ENCODE results near the gene COL11A1.
"Not testable (repeated sequence)": the region's sequence is repeated elsewhere in the genome, so short reads cannot be mapped to it uniquely, and the experiment has no call there.

Gene COL11A1

DNA sequence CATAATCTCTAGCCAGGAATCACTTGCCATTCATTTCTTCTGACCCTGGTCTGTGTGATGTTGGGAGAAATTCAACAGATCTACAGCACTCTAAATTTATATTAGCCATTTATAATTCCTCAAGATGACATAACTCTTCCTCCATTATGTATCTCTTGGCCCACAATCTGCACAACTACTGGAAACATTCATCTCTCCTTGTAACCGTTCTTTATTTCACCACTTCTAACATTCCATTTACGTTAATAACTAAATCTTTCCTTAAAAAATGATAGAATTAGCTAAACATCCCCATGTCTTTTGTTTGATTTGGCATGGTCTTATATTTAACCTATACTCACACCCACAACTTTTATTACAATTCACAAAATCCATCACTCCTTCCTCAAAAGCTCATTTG is 166.0 kb downstream of the COL11A1 start:
- Histone ChIP-seq H3K27me3 (replicated peaks; ENCODE audit: control insufficient read depth, insufficient read depth, low read length, poor library complexity, severe bottlenecking) (no peaks in the 10 kb centered on the region), H3K4me1 (ENCODE audit: control insufficient read depth, insufficient read depth, low read length, poor library complexity, severe bottlenecking) (no peaks in the 10 kb centered on the region)

GRCh38 chr1:102941366-102941947 is 166.9 kb downstream of the COL11A1 start:
- H3K9me3 ChIP-seq (ENCODE audit: control insufficient read depth, low read length): no peaks in the 10 kb centered on the region
- no peak overlapping the region for H3K27ac ChIP-seq (ENCODE audit: insufficient read depth, low read length, poor library complexity, severe bottlenecking)
- H3K4me1 ChIP-seq (ENCODE audit: control insufficient read depth, insufficient read depth, low read length, poor library complexity, severe bottlenecking): no peaks in the 10 kb centered on the region
- DNase-seq: no peak
- no peak overlapping the region for H3K4me3 ChIP-seq (ENCODE audit: insufficient read depth, low read depth, low read length, poor library complexity, severe bottlenecking)
- no peaks in the 10 kb centered on the region for H3K27me3 ChIP-seq (replicated peaks; ENCODE audit: control insufficient read depth, insufficient read depth, low read length, poor library complexity, severe bottlenecking)
- H3K36me3 ChIP-seq (ENCODE audit: control insufficient read depth, insufficient read depth, low read length): no peaks in the 10 kb centered on the region

More for the DNA sequence above, 166.0 kb downstream of the COL11A1 start:
- H3K27ac ChIP-seq (ENCODE audit: insufficient read depth, low read length, poor library complexity, severe bottlenecking): no peak overlapping the region
- no peak for DNase-seq
- H3K4me3 ChIP-seq (ENCODE audit: insufficient read depth, low read depth, low read length, poor library complexity, severe bottlenecking): no peak overlapping the region
- no peaks in the 10 kb centered on the region for H3K9me3 ChIP-seq (ENCODE audit: control insufficient read depth, low read length)
- no peaks in the 10 kb centered on the region for H3K36me3 ChIP-seq (ENCODE audit: control insufficient read depth, insufficient read depth, low read length)

- Histone ChIP-seq H3K27ac (ENCODE audit: insufficient read depth, low read length, poor library complexity, severe bottlenecking) (no peak overlapping the region), H3K4me3 (ENCODE audit: insufficient read depth, low read depth, low read length, poor library complexity, severe bottlenecking) (no peak overlapping the region), H3K27me3 (replicated peaks; ENCODE audit: control insufficient read depth, insufficient read depth, low read length, poor library complexity, severe bottlenecking) (no peaks in the 10 kb centered on the region), H3K36me3 (ENCODE audit: control insufficient read depth, insufficient read depth, low read length) (no peaks in the 10 kb centered on the region), H3K9me3 (ENCODE audit: control insufficient read depth, low read length) (no peaks in the 10 kb centered on the region), H3K4me1 (ENCODE audit: control insufficient read depth, insufficient read depth, low read length, poor library complexity, severe bottlenecking) (no peaks in the 10 kb centered on the region)
- no peak for DNase-seq
Observed at GRCh38 chr1:102937401-102937800, 170.9 kb downstream of the COL11A1 start.

GRCh38 chr1:102933362-102933761 is 175.0 kb downstream of the COL11A1 start:
- DNase-seq; H3K4me1 ChIP-seq (ENCODE audit: control insufficient read depth, insufficient read depth, low read length, poor library complexity, severe bottlenecking); H3K36me3 ChIP-seq (ENCODE audit: control insufficient read depth, insufficient read depth, low read length); H3K4me3 ChIP-seq (ENCODE audit: insufficient read depth, low read depth, low read length, poor library complexity, severe bottlenecking); H3K27ac ChIP-seq (ENCODE audit: insufficient read depth, low read length, poor library complexity, severe bottlenecking); H3K9me3 ChIP-seq (ENCODE audit: control insufficient read depth, low read length); H3K27me3 ChIP-seq (replicated peaks; ENCODE audit: control insufficient read depth, insufficient read depth, low read length, poor library complexity, severe bottlenecking): not testable (repeated sequence)

DNA sequence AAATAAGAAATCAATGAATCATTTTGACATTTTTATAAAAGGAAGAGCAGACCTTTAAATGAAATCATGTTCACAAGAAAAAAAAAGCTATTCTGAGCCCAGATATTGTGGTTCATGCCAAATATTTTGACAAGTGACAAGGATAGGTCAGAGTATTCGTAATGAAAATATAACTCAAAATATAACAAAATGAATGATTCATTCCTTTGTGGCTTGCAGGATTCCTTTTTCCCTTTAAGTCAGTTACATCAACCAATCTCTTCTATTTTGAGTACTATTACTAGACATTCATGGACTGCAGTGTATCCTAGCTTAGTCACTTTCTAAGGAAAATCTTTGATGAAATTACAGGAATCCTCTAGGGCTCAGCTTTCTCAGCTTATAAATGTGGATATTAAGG is 188.7 kb downstream of the COL11A1 start:
- DNase-seq: no peak
- Histone ChIP-seq H3K4me1 (ENCODE audit: control insufficient read depth, insufficient read depth, low read length, poor library complexity, severe bottlenecking) (no peaks in the 10 kb centered on the region), H3K4me3 (ENCODE audit: insufficient read depth, low read depth, low read length, poor library complexity, severe bottlenecking) (no peak overlapping the region), H3K9me3 (ENCODE audit: control insufficient read depth, low read length) (no peaks in the 10 kb centered on the region), H3K27ac (ENCODE audit: insufficient read depth, low read length, poor library complexity, severe bottlenecking) (no peak overlapping the region), H3K36me3 (ENCODE audit: control insufficient read depth, insufficient read depth, low read length) (no peaks in the 10 kb centered on the region), H3K27me3 (replicated peaks; ENCODE audit: control insufficient read depth, insufficient read depth, low read length, poor library complexity, severe bottlenecking) (no peaks in the 10 kb centered on the region)

DNA sequence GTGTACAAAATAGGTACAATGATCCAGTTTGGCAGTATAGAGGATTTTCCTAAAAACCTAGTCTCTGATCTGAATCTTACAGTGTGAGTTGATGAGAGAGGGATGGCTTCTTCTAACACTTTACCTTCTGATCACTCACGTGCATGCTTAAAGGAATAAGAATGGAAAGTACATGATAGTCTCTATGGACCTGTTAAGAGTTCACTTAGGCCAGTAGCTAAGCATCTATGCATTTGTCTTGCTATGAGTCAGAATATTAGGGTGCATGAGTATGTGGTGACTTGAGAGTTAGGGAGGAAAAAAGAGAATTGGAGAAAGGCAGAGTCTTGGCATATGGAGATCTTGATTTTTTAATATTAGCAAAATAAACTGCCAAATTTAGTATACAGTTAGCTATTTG is 206.3 kb downstream of the COL11A1 start:
- H3K9me3 ChIP-seq (ENCODE audit: control insufficient read depth, low read length): no peaks in the 10 kb centered on the region
- H3K27me3 ChIP-seq (replicated peaks; ENCODE audit: control insufficient read depth, insufficient read depth, low read length, poor library complexity, severe bottlenecking): no peaks in the 10 kb centered on the region
- no peak overlapping the region for H3K4me3 ChIP-seq (ENCODE audit: insufficient read depth, low read depth, low read length, poor library complexity, severe bottlenecking)
- no peaks in the 10 kb centered on the region for H3K4me1 ChIP-seq (ENCODE audit: control insufficient read depth, insufficient read depth, low read length, poor library complexity, severe bottlenecking)
- H3K27ac ChIP-seq (ENCODE audit: insufficient read depth, low read length, poor library complexity, severe bottlenecking): no peak overlapping the region
- DNase-seq: no peak
- H3K36me3 ChIP-seq (ENCODE audit: control insufficient read depth, insufficient read depth, low read length): no peaks in the 10 kb centered on the region

DNA sequence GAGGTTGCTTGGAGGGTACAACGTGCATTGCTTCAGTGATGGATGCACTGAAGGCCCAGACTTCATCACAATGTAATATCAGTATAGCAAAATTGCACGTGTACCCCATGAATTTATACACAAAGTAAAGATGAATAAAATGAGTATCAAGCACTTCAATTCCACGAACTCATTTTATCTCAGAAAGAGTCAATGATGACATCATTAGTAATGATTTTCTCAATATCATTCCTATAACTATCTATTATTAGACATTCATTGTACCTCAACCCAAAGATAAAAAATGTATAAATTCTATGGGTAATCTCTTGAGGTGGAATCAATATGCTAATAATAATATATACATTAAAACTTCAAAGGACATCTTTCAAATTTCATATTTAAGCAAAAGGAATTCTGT is 208.4 kb downstream of the COL11A1 start:
- Histone ChIP-seq H3K9me3 (ENCODE audit: control insufficient read depth, low read length) (no peaks in the 10 kb centered on the region), H3K27ac (ENCODE audit: insufficient read depth, low read length, poor library complexity, severe bottlenecking) (no peak overlapping the region), H3K36me3 (ENCODE audit: control insufficient read depth, insufficient read depth, low read length) (no peaks in the 10 kb centered on the region), H3K4me3 (ENCODE audit: insufficient read depth, low read depth, low read length, poor library complexity, severe bottlenecking) (no peak overlapping the region), H3K4me1 (ENCODE audit: control insufficient read depth, insufficient read depth, low read length, poor library complexity, severe bottlenecking) (no peaks in the 10 kb centered on the region), H3K27me3 (replicated peaks; ENCODE audit: control insufficient read depth, insufficient read depth, low read length, poor library complexity, severe bottlenecking) (no peaks in the 10 kb centered on the region)
- no peak for DNase-seq

DNA sequence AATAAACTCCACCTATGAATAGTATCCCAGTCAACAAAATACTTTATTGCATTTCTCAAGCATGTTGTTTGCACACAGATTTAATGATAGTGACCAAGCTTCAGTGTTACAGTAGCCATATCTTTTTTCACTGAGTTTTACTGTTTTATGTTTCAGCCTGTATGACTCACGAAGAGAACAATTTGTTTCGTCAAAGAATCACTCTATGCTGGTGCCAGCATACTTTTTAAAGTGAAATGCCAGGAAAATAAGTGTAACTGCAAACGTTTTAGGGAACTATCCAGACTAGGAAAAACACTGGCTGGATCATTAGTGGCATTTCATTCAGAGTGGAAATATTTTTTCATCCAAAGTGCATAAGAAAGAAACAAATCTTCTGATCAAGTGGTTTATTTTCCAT is 210.8 kb downstream of the COL11A1 start:
- Histone ChIP-seq H3K4me3 (ENCODE audit: insufficient read depth, low read depth, low read length, poor library complexity, severe bottlenecking) (no peak overlapping the region), H3K27me3 (replicated peaks; ENCODE audit: control insufficient read depth, insufficient read depth, low read length, poor library complexity, severe bottlenecking) (no peaks in the 10 kb centered on the region), H3K4me1 (ENCODE audit: control insufficient read depth, insufficient read depth, low read length, poor library complexity, severe bottlenecking) (no peaks in the 10 kb centered on the region), H3K27ac (ENCODE audit: insufficient read depth, low read length, poor library complexity, severe bottlenecking) (no peak overlapping the region), H3K36me3 (ENCODE audit: control insufficient read depth, insufficient read depth, low read length) (no peaks in the 10 kb centered on the region), H3K9me3 (ENCODE audit: control insufficient read depth, low read length) (no peaks in the 10 kb centered on the region)
- DNase-seq: no peak

DNA sequence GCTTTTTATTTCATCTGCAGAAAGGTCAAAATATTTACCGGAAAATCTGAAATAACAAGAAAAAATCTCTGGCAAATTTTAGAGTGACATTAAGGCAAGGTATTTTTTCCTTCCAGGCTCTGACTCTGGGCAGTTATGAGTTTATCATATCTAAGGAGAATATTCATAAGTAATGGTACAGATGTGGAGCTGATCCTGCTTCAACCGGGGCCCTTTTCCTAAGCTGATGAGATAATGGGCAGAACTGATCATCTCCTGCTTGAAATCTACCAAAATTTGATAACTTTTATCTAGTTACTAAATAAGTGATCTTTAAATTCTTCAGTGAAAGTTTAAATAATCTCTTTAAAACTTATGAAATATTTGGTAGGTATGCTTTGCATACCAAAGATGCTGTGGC is 211.6 kb downstream of the COL11A1 start:
- H3K4me1 ChIP-seq (ENCODE audit: control insufficient read depth, insufficient read depth, low read length, poor library complexity, severe bottlenecking): no peaks in the 10 kb centered on the region
- no peak for DNase-seq
- H3K9me3 ChIP-seq (ENCODE audit: control insufficient read depth, low read length): no peaks in the 10 kb centered on the region
- no peaks in the 10 kb centered on the region for H3K36me3 ChIP-seq (ENCODE audit: control insufficient read depth, insufficient read depth, low read length)
- no peak overlapping the region for H3K4me3 ChIP-seq (ENCODE audit: insufficient read depth, low read depth, low read length, poor library complexity, severe bottlenecking)
- H3K27ac ChIP-seq (ENCODE audit: insufficient read depth, low read length, poor library complexity, severe bottlenecking): no peak overlapping the region
- no peaks in the 10 kb centered on the region for H3K27me3 ChIP-seq (replicated peaks; ENCODE audit: control insufficient read depth, insufficient read depth, low read length, poor library complexity, severe bottlenecking)

DNA sequence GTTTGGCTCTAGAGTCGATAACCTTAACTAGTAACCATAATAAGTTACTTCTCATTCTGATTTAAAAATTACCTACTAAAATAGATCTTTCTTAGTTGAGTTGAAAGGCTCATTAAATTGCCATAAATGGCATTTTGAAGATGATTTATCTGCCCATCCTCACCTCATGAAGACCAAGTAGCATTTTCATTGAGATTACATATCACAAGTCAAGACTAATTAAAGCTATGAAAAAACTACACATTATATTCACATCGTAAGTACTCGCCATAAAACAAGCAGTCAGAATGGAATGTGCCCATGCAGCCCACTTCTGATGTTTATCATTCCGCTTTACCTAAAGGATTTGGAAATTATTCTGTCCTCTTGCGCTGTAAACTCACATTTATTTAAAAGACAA is 212.0 kb downstream of the COL11A1 start:
- Histone ChIP-seq H3K36me3 (ENCODE audit: control insufficient read depth, insufficient read depth, low read length) (no peaks in the 10 kb centered on the region), H3K27me3 (replicated peaks; ENCODE audit: control insufficient read depth, insufficient read depth, low read length, poor library complexity, severe bottlenecking) (no peaks in the 10 kb centered on the region), H3K4me1 (ENCODE audit: control insufficient read depth, insufficient read depth, low read length, poor library complexity, severe bottlenecking) (no peaks in the 10 kb centered on the region), H3K9me3 (ENCODE audit: control insufficient read depth, low read length) (no peaks in the 10 kb centered on the region), H3K4me3 (ENCODE audit: insufficient read depth, low read depth, low read length, poor library complexity, severe bottlenecking) (no peak overlapping the region), H3K27ac (ENCODE audit: insufficient read depth, low read length, poor library complexity, severe bottlenecking) (no peak overlapping the region)
- DNase-seq: no peak
